ENCODE results near the gene OR2T27. TPM values are rescaled to one million over a fixed set of nuclear protein-coding genes. Genes with fewer than 3 reads are reported as not detected.
"Not testable (repeated sequence)": the region's sequence is repeated elsewhere in the genome, so short reads cannot be mapped to it uniquely, and the experiment has no call there.

OR2T27 gene
- not detected for total RNA-seq
- long read RNA-seq: 0 reads

GRCh38 chr1:248655354-248655753 lies at the start of gene OR2T27:
OR2T27 (minus strand) TSS chr1:248655528; CDS start chr1:248650884, 4,644 bp downstream.
- DNase-seq; intact Hi-C loops (cut with micrococcal nuclease); ATAC-seq: not testable (repeated sequence)

- ATAC-seq: no peak
- intact Hi-C loops (cut with micrococcal nuclease): no loop called here
- no peak for DNase-seq
Observed at GRCh38 chr1:248704606-248705005, 49.3 kb upstream of the OR2T27 start.

- intact Hi-C loops (cut with micrococcal nuclease): no loop called here
- DNase-seq (no peak), ATAC-seq (no peak)
Observed at GRCh38 chr1:248703674-248704073, 48.3 kb upstream of the OR2T27 start.

GRCh38 chr1:248702714-248703113 lies 47.4 kb upstream of the OR2T27 start, which contains the start of gene OR14I1:
OR14I1 (minus strand) TSS chr1:248702766.
- DNase-seq (no peak), ATAC-seq (no peak)
- intact Hi-C loops (cut with micrococcal nuclease): no loop called here

- intact Hi-C loops (cut with micrococcal nuclease): no loop called here
- DNase-seq: no peak
- ATAC-seq: no peak
Observed at GRCh38 chr1:248699099-248699498, 43.8 kb upstream of the OR2T27 start.

GRCh38 chr1:248697907-248698306 lies 42.6 kb upstream of the OR2T27 start:
- intact Hi-C loops (cut with micrococcal nuclease): no loop called here
- DNase-seq (no peak), ATAC-seq (no peak)

GRCh38 chr1:248696774-248697173 lies 41.4 kb upstream of the OR2T27 start:
- ATAC-seq (no peak), DNase-seq (no peak)
- intact Hi-C loops (cut with micrococcal nuclease): no loop called here

- intact Hi-C loops (cut with micrococcal nuclease): no loop called here
- peak; percentile 32 for ATAC-seq
- DNase-seq: no peak
Observed at GRCh38 chr1:248696261-248696660, 40.9 kb upstream of the OR2T27 start.

GRCh38 chr1:248695451-248696132 lies 40.3 kb upstream of the OR2T27 start:
- intact Hi-C loops (cut with micrococcal nuclease): no loop called here
- ATAC-seq (no peak), DNase-seq (no peak)

- intact Hi-C loops (cut with micrococcal nuclease): no loop called here
- DNase-seq: no peak
- ATAC-seq: no peak
Observed at GRCh38 chr1:248691567-248692155, 36.3 kb upstream of the OR2T27 start.

GRCh38 chr1:248688527-248689298 lies 33.4 kb upstream of the OR2T27 start:
- no peak for DNase-seq
- intact Hi-C loops (cut with micrococcal nuclease): no loop called here
- no peak for ATAC-seq

GRCh38 chr1:248686815-248687214 lies 31.5 kb upstream of the OR2T27 start:
- ATAC-seq (no peak), DNase-seq (no peak)
- intact Hi-C loops (cut with micrococcal nuclease): no loop called here

GRCh38 chr1:248681651-248682050 lies 26.3 kb upstream of the OR2T27 start:
- intact Hi-C loops (cut with micrococcal nuclease): no loop called here
- no peak for DNase-seq
- ATAC-seq: no peak

GRCh38 chr1:248670003-248670402 lies 14.7 kb upstream of the OR2T27 start:
- ATAC-seq: no peak
- intact Hi-C loops (cut with micrococcal nuclease): no loop called here
- DNase-seq: no peak

GRCh38 chr1:248663453-248664328 lies 8.4 kb upstream of the OR2T27 start:
- intact Hi-C loops (cut with micrococcal nuclease); DNase-seq; ATAC-seq: not testable (repeated sequence)

GRCh38 chr1:248656797-248657196 lies 1.5 kb upstream of the OR2T27 start:
- DNase-seq; ATAC-seq; intact Hi-C loops (cut with micrococcal nuclease): not testable (repeated sequence)

- DNase-seq; ATAC-seq; intact Hi-C loops (cut with micrococcal nuclease): not testable (repeated sequence)
Observed at GRCh38 chr1:248648770-248649536, 6.4 kb downstream of the OR2T27 start.

- DNase-seq; intact Hi-C loops (cut with micrococcal nuclease); ATAC-seq: not testable (repeated sequence)
Observed at GRCh38 chr1:248645178-248645577, 10.2 kb downstream of the OR2T27 start, which contains the start of gene OR2T35. OR2T35 (minus strand) TSS chr1:248645278; CDS start chr1:248639258, 6,020 bp downstream.
